ENCODE data around the gene SRSF6. TPM values are rescaled to one million over a fixed set of nuclear protein-coding genes. Genes with fewer than 3 reads are reported as not detected.

The SRSF6 gene
- total RNA-seq, 4 donors from 2014 or later, result 82.8 to 117 (median 103) TPM

DNA sequence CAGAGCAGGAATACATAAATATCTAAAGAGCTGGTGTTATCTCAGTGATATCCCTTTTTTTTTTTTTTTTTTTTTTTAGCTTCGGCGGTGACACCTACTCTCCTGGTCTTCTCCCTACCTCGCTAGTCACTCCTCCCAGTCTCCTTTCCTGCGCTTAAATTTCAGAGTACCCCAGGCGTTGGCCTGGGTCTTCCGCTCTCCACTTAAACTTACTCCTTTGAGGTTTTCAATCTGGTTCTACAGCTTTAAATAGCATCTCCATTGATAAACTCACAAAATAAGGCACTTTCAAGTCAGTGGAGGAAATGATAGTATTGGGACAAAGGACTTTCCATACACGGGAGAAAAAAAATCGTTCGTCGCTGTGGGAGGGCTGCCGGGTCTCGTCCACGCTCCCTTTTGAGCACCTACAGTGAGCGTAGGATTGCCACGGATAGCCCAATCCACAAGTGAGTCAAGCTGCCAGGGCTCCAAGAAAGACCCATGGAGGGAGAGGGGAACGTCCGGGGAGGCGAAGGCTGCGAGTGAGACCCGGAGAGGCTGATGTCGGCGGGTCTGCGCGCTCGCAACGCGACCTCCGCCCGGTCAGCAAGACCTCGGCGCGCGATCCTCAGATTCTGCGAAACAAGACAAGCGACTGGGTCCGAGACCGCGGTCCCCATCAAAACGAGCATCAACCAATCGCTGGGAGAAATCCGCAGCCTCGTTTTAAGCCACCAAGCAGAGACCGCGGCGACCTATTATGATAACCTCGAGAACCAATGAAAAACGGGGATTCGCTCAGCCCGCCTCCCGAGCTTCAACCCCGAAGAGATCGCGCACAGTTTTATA, 672 bp upstream of the SRSF6 start:
- Histone ChIP-seq H3K4me1 (peaks cover 0 to 39% (median 4%) of the 10 kb centered on the region in 4 donors), H3K27me3 (no peaks in the 10 kb centered on the region), H3K27ac (peak overlapping the region; percentile 98 to 100 (median 100)), H3K4me3 (peak overlapping the region; percentile 88 to 94 (median 92)), H3K36me3 (peaks cover 0 to 31% (median 13%) of the 10 kb centered on the region in 3 donors), H3K9me3 (no peaks in the 10 kb centered on the region)
- peak; percentile 84 to 95 for DNase-seq (ENCODE audit: low spot score in 2 of 2)
- TF ChIP-seq POLR2A (IDR thresholded peaks at IDR 0.05), result no peak
- no peak for TF ChIP-seq EP300 (IDR thresholded peaks at IDR 0.05)
- TF ChIP-seq, protein P1, sequence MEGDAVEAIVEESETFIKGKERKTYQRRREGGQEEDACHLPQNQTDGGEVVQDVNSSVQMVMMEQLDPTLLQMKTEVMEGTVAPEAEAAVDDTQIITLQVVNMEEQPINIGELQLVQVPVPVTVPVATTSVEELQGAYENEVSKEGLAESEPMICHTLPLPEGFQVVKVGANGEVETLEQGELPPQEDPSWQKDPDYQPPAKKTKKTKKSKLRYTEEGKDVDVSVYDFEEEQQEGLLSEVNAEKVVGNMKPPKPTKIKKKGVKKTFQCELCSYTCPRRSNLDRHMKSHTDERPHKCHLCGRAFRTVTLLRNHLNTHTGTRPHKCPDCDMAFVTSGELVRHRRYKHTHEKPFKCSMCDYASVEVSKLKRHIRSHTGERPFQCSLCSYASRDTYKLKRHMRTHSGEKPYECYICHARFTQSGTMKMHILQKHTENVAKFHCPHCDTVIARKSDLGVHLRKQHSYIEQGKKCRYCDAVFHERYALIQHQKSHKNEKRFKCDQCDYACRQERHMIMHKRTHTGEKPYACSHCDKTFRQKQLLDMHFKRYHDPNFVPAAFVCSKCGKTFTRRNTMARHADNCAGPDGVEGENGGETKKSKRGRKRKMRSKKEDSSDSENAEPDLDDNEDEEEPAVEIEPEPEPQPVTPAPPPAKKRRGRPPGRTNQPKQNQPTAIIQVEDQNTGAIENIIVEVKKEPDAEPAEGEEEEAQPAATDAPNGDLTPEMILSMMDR (IDR thresholded peaks at IDR 0.05), result no peak
- WGBS, 2 donors, result 1% methylated on average over 46 to 49 of the region's 53 CpGs

DNA sequence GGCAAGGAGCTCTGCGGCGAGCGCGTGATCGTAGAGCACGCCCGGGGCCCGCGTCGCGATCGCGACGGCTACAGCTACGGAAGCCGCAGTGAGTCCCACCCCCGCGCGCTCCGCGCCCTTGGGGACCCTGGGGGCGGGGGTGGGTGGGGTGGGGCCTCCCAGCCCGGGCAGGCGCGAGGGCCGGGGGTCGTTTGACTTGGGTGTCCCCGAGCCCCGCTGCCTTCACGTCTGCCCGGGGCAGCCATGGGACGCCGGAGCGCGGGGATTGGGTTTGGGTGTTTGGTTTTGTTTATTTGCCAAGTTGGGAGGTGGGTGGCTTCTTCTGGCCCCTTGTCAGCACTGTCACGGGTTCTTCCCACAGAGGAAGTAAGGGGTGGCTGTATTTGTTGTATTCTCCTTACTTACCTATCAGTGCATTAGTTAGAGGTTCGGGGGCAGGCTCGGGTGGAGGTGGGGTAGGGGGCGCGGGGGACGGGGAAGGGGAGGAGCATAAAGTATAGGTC, 777 bp downstream of the SRSF6 start:
- peak overlapping the region; percentile 88 to 94 (median 92) for H3K4me3 ChIP-seq
- peak overlapping the region; percentile 98 to 100 (median 100) for H3K27ac ChIP-seq
- WGBS, 2 donors, result 0 to 1% methylated on average over 11 to 24 of the region's 41 CpGs
- no peaks in the 10 kb centered on the region for H3K27me3 ChIP-seq
- no peak for DNase-seq (ENCODE audit: low spot score in 2 of 2)
- H3K4me1 ChIP-seq, result peaks cover 0 to 54% (median 6%) of the 10 kb centered on the region in 4 donors
- peaks cover 0 to 44% (median 13%) of the 10 kb centered on the region in 3 donors for H3K36me3 ChIP-seq
- TF ChIP-seq, protein P1 (IDR thresholded peaks at IDR 0.05), result no peak
- no peak for TF ChIP-seq POLR2A (IDR thresholded peaks at IDR 0.05)
- no peak for TF ChIP-seq EP300 (IDR thresholded peaks at IDR 0.05)
- no peaks in the 10 kb centered on the region for H3K9me3 ChIP-seq

DNA sequence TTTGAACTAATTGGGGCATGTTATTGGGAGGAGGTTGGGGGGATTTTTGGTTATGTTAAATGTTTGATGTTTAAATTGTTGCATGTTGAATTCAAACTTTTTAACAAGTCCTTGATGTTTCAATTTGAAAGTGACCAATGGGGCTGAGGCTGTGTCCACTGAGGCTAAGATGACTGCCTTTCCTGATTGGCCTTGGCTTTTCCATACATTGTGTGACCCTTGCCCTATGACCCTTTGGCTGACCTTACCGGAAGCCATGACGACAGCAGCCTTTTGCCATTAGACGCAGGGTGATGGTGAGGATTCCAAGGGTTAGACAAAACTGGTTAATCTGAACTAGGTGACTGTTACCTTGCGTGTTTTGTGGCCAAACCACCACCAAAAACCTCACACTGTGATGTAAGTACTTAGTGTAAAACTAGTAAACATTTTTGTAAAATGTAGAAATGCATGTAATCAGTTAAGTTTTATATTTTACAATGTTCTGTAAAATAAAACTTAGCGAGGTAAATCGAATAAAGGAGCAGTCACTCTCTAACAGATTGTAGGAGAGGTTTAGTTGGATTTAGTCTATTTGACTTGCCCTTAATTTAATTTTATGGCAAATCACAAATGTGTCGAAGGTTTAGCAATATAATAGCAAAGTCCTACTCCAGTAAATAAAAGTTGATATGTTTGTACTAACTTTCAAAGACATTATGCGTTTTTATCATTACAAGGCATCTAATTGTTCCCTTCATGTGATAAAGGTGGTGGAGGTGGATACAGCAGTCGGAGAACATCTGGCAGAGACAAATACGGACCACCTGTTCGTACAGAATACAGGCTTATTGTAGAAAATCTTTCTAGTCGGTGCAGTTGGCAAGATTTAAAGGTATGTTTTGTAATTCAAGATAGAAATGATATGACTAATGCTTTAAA, 1.6 kb downstream of the SRSF6 start:
- Histone ChIP-seq H3K4me1 (peaks cover 0 to 54% (median 6%) of the 10 kb centered on the region in 4 donors), H3K27me3 (no peaks in the 10 kb centered on the region), H3K9me3 (no peaks in the 10 kb centered on the region), H3K4me3 (peak overlapping the region; percentile 88 to 94 (median 92)), H3K36me3 (peaks cover 0 to 52% (median 17%) of the 10 kb centered on the region in 3 donors), H3K27ac (peak overlapping the region in 3 of 4 donors; percentile 98 to 100 (median 100))
- 64 to 65% methylated on average over 12 of the region's 12 CpGs for WGBS, 2 donors
- peak in 1 of 2 donors; percentile 24 for DNase-seq (ENCODE audit: low spot score in 2 of 2)
- TF ChIP-seq EP300 (IDR thresholded peaks at IDR 0.05) (no peak), POLR2A (IDR thresholded peaks at IDR 0.05) (no peak)
- TF ChIP-seq, protein P1 (IDR thresholded peaks at IDR 0.05), result no peak

DNA sequence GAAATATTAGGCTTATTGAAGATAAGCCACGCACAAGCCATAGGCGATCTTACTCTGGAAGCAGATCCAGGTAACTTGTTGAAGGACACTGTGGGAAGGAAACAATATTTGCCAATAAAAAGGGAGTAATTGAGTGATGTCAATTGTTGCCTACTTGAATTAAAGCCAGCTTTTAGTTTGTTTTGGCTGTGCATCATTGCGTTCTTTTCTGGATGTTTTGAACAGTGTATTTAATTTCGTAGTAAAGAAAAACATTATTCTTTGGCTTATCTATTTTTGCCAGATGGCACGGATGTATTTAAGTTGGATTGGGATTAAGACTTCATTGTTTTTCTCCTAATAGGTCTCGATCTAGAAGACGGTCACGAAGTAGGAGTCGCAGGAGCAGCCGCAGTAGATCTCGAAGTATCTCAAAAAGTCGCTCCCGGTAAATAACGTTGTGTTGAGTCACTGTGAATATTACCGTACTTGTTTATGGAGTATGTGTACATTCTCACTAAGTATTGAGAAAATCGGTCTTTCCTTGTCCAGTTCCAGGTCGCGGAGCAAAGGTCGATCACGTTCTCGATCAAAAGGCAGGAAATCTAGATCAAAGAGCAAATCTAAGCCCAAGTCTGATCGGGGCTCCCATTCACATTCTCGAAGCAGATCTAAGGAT, 2.6 kb downstream of the SRSF6 start:
- no peak overlapping the region for H3K4me3 ChIP-seq
- 88 to 90% methylated on average over 23 of the region's 23 CpGs for WGBS, 2 donors
- H3K36me3 ChIP-seq, result peaks cover 0 to 63% (median 19%) of the 10 kb centered on the region in 3 donors
- TF ChIP-seq, protein P1 (IDR thresholded peaks at IDR 0.05), result no peak
- TF ChIP-seq POLR2A (IDR thresholded peaks at IDR 0.05), result no peak
- no peak for TF ChIP-seq EP300 (IDR thresholded peaks at IDR 0.05)
- H3K27me3 ChIP-seq, result no peaks in the 10 kb centered on the region
- DNase-seq (ENCODE audit: low spot score in 2 of 2), result no peak
- H3K4me1 ChIP-seq, result peaks cover 0 to 54% (median 6%) of the 10 kb centered on the region in 4 donors
- no peaks in the 10 kb centered on the region for H3K9me3 ChIP-seq
- H3K27ac ChIP-seq, result no peak overlapping the region

Data from tibial nerve (tissue), 4 donors.